Epithelial cell of esophagus (primary cell): Measurements from ENCODE around the gene CDH16.
"Not testable (repeated sequence)": the region's sequence is repeated elsewhere in the genome, so short reads cannot be mapped to it uniquely, and the experiment has no call there.

Experiments used
- DNase-seq: peaks from one replicate; pipeline ENCODE4 v3.0.0; 2010; ENCODE audit warnings: low read depth
- H3K4me3 ChIP-seq: 2 replicates; pipeline ENCODE4 v1.5.1; 2011; ENCODE audit warnings: mild to moderate bottlenecking, low read length, control low read depth
- CTCF ChIP-seq: IDR thresholded peaks from 2 replicates; pipeline ENCODE4 v1.5.1; 2011; ENCODE audit warnings: low read depth, mild to moderate bottlenecking, low read length, control low read depth, inconsistent platforms; ENCODE audit not compliant: insufficient read depth; ENCODE audit errors: missing control alignments

CDH16 gene

GRCh38 chr16:66946541-66946940 lies 27.9 kb upstream of the CDH16 start:
- no peak for DNase-seq
- H3K4me3 ChIP-seq = no peak overlapping the region
- no peak for TF ChIP-seq CTCF

GRCh38 chr16:66945939-66946338 lies 27.3 kb upstream of the CDH16 start:
- no peak for DNase-seq
- TF ChIP-seq CTCF = no peak
- H3K4me3 ChIP-seq = no peak overlapping the region

- not testable (repeated sequence) for DNase-seq, H3K4me3 ChIP-seq
Observed at GRCh38 chr16:66944971-66945370, 26.3 kb upstream of the CDH16 start.

GRCh38 chr16:66944054-66944441 lies 25.4 kb upstream of the CDH16 start:
- DNase-seq = no peak
- TF ChIP-seq CTCF = no peak
- no peak overlapping the region for H3K4me3 ChIP-seq

- TF ChIP-seq CTCF = no peak
- no peak overlapping the region for H3K4me3 ChIP-seq
- DNase-seq = no peak
Observed at GRCh38 chr16:66943426-66944053, 24.9 kb upstream of the CDH16 start.

- TF ChIP-seq CTCF = no peak
- DNase-seq = no peak
Observed at GRCh38 chr16:66942981-66943380, 24.3 kb upstream of the CDH16 start.

GRCh38 chr16:66940236-66940635 lies 21.6 kb upstream of the CDH16 start:
- TF ChIP-seq CTCF = no peak
- DNase-seq = no peak
- H3K4me3 ChIP-seq = no peak overlapping the region

More at GRCh38 chr16:66942981-66943380, 24.3 kb upstream of the CDH16 start:
- H3K4me3 ChIP-seq = no peak overlapping the region
